ENCODE results near the gene AGPAT1. TPM values are rescaled to one million over a fixed set of nuclear protein-coding genes. Genes with fewer than 3 reads are reported as not detected.

AGPAT1 gene
- total and polyA plus RNA-seq, 2 of the 13 experiments (the other 11 are each of a cell fraction or from before 2014, with no cell fraction given): 51.3 to 139 TPM

DNA sequence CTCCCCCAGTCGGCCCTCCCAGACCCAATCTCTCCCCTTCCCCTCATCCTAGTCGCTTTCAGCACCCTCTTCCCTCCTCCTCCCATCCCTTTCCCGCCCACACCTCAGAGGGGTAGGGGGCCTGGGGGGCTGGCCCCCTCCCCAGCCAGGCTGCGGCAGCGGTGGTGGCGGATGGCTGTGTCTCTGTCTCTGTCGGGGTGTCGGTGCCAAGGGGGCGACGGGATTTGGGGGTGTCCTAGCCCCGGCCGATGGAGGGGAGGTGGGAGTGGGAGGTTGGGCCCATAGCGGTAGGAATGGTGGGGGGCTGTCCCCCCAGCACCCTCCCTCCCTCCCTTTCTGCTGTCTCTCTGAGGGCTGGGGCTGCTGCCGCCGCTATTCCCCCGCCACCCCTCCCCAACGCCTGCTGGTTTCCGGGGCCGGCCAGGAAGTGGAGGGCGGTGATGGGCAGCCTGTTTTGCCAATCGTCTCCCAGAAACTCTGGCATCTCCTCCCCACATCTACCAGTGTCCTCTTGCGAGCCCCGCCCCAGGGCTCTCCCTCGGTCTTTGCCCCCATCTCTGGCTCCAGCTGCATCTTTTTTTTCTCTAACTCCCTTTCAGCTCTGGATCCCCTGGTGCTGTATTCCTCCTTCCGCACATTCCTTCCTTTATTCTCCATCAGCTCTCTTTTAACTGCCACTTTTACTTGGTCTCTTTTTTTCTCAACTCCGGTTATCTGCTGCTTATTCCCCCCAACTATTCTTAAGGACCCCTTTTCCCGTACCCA, at the start of gene AGPAT1 (continued):
- TF ChIP-seq U2AF2 (IDR thresholded peaks at IDR 0.05; ENCODE audit: low read depth, low read length): no peak
- TF ChIP-seq ZNF737 (CRISPR knock-in tag; IDR thresholded peaks at IDR 0.05; ENCODE audit: borderline replicate concordance): no peak
- TF ChIP-seq SIN3B (IDR thresholded peaks at IDR 0.05; ENCODE audit: low read length): no peak
- TF ChIP-seq ARID2 (CRISPR knock-in tag; IDR thresholded peaks at IDR 0.05; ENCODE audit: borderline replicate concordance): no peak
- no peak for TF ChIP-seq ZNF530 (CRISPR knock-in tag; IDR thresholded peaks at IDR 0.05; ENCODE audit: low read depth)
- TF ChIP-seq ZNF337 (CRISPR knock-in tag; IDR thresholded peaks at IDR 0.05; ENCODE audit: borderline replicate concordance, low read depth): no peak
- TF ChIP-seq CCAR2 (optimal IDR thresholded peaks at IDR 0.05; ENCODE audit: low read depth, low read length): no peak
- TF ChIP-seq ZNF260 (CRISPR knock-in tag; IDR thresholded peaks at IDR 0.05; ENCODE audit: borderline replicate concordance, low read depth): no peak
- TF ChIP-seq CHCHD3 (CRISPR knock-in tag; IDR thresholded peaks at IDR 0.05): 0 out of 2 replicates have a peak, but pooled peaks have one; percentile 32
- TF ChIP-seq MAZ (IDR thresholded peaks at IDR 0.05; ENCODE audit: borderline replicate concordance, low read depth, low read length): peak; percentile 89; the same call in 1 of the 2 replicates
- TF ChIP-seq MAZ (CRISPR knock-in tag; IDR thresholded peaks at IDR 0.05; ENCODE audit: low read depth): no peak; the same call in 1 of the 2 replicates
- TF ChIP-seq LBX2 (CRISPR knock-in tag; IDR thresholded peaks at IDR 0.05; ENCODE audit: borderline replicate concordance): no peak
- TF ChIP-seq HMG20B (CRISPR knock-in tag; conservative IDR thresholded peaks at IDR 0.05): no peak
- TF ChIP-seq, protein P1, sequence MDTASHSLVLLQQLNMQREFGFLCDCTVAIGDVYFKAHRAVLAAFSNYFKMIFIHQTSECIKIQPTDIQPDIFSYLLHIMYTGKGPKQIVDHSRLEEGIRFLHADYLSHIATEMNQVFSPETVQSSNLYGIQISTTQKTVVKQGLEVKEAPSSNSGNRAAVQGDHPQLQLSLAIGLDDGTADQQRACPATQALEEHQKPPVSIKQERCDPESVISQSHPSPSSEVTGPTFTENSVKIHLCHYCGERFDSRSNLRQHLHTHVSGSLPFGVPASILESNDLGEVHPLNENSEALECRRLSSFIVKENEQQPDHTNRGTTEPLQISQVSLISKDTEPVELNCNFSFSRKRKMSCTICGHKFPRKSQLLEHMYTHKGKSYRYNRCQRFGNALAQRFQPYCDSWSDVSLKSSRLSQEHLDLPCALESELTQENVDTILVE (CRISPR knock-in tag; IDR thresholded peaks at IDR 0.05): peak; percentile 3; the same call in 1 of the 2 replicates
- no peak for TF ChIP-seq ISX (CRISPR knock-in tag; conservative IDR thresholded peaks at IDR 0.05)
- TF ChIP-seq SRSF9 (IDR thresholded peaks at IDR 0.05; ENCODE audit: borderline replicate concordance, insufficient read depth, low read depth, low read length, poor library complexity, severe bottlenecking): no peak
- no peak for TF ChIP-seq ZUFSP (CRISPR knock-in tag; IDR thresholded peaks at IDR 0.05; ENCODE audit: borderline replicate concordance)
- peak; percentile 53; the same call in 1 of the 2 replicates for TF ChIP-seq ZNF101 (CRISPR knock-in tag; IDR thresholded peaks at IDR 0.05; ENCODE audit: borderline replicate concordance, low read depth)
- TF ChIP-seq MYC (CRISPR knock-in tag; IDR thresholded peaks at IDR 0.05; ENCODE audit: borderline replicate concordance): peak; percentile 58; the same call in 1 of the 2 replicates
- TF ChIP-seq ETV6 (CRISPR knock-in tag; conservative IDR thresholded peaks at IDR 0.05): no peak
- TF ChIP-seq SRSF4 (IDR thresholded peaks at IDR 0.05; ENCODE audit: low read depth, low read length, poor library complexity, severe bottlenecking): no peak
- TF ChIP-seq ATF1 (CRISPR knock-in tag; IDR thresholded peaks at IDR 0.05): 0 out of 2 replicates have a peak, but pooled peaks have one; percentile 25
- TF ChIP-seq ARNT2 (CRISPR knock-in tag; IDR thresholded peaks at IDR 0.05; ENCODE audit: low read depth): peak; percentile 81
- TF ChIP-seq ZNF768 (CRISPR knock-in tag; IDR thresholded peaks at IDR 0.05): peak; percentile 68; the same call in 1 of the 2 replicates
- no peak for TF ChIP-seq ZFYVE20 (CRISPR knock-in tag; IDR thresholded peaks at IDR 0.05; ENCODE audit: borderline replicate concordance, low read depth)
- peak; percentile 42; the same call in 1 of the 2 replicates for TF ChIP-seq ZNF782 (CRISPR knock-in tag; IDR thresholded peaks at IDR 0.05; ENCODE audit: borderline replicate concordance)
- no peak for TF ChIP-seq DPF2 (CRISPR knock-in tag; IDR thresholded peaks at IDR 0.05; ENCODE audit: borderline replicate concordance, low read depth)
